Common myeloid progenitor, CD34-positive (primary cell): ENCODE measurements around the gene CLK2.
"Not testable (repeated sequence)": the region's sequence is repeated elsewhere in the genome, so short reads cannot be mapped to it uniquely, and the experiment has no call there.

Experiments used
- CTCF ChIA-PET: fragments of 350-600 bp; sonication (Branson Sonifier 250); formaldehyde crosslinking; loops from one replicate; lab custom pipeline; 2021; ENCODE audit warnings: antibody characterized with exemption; lab: Charles Lee
- POLR2A ChIA-PET: fragments of 350-600 bp; sonication (Branson Sonifier 250); formaldehyde crosslinking; loops from one replicate; lab custom pipeline; 2021; ENCODE audit warnings: antibody characterized with exemption; lab: Charles Lee
- DNase-seq, 3 donors: peaks; one replicate each; pipeline versions ENCODE4 v3.0.0 to v3.0.0-alpha.2; 2013
- H3K27ac ChIP-seq, 2 experiments: 1 replicate in 1 of 2; 2 replicates in 1 of 2; pipeline ENCODE4 v1.7.0; 2013; ENCODE audit warnings: inconsistent platforms in 2 of 2, low read length in 2 of 2, mild to moderate bottlenecking in 2 of 2, low read depth in 1 of 2, moderate library complexity in 1 of 2; ENCODE audit not compliant: severe bottlenecking in 2 of 2, insufficient read depth in 1 of 2, poor library complexity in 1 of 2
- H3K27me3 ChIP-seq, 5 experiments: replicated peaks in 2 of 5; 1 replicate in 3 of 5; 2 replicates in 2 of 5; pipeline versions ENCODE4 v1.6.1 to v1.7.0; 2013; ENCODE audit warnings: low read length in 4 of 5, mild to moderate bottlenecking in 2 of 5, moderate library complexity in 2 of 5, inconsistent platforms in 1 of 5; ENCODE audit not compliant: insufficient read depth in 5 of 5, control insufficient read depth in 4 of 5
- H3K36me3 ChIP-seq, 4 experiments: 1 replicate in 2 of 4; 2 replicates in 2 of 4; pipeline versions ENCODE4 v1.6.1 to v1.7.0; 2013; ENCODE audit warnings: low read length in 3 of 4, control low read depth in 1 of 4, mild to moderate bottlenecking in 1 of 4; ENCODE audit not compliant: control insufficient read depth in 4 of 4, insufficient read depth in 4 of 4
- H3K4me1 ChIP-seq, 4 experiments: 1 replicate in 3 of 4; 2 replicates in 1 of 4; pipeline versions ENCODE4 v1.6.1 to v1.7.1; 2013; ENCODE audit warnings: low read length in 3 of 4, mild to moderate bottlenecking in 3 of 4, control low read depth in 1 of 4, inconsistent platforms in 1 of 4, moderate library complexity in 1 of 4; ENCODE audit not compliant: control insufficient read depth in 4 of 4, insufficient read depth in 4 of 4; ENCODE audit errors: control extremely low read depth in 1 of 4
- H3K4me3 ChIP-seq, 7 experiments: 1 replicate in 4 of 7; 2 replicates in 3 of 7; pipeline versions ENCODE4 v1.5.1 to v1.7.0; 2013; ENCODE audit warnings: mild to moderate bottlenecking in 7 of 7, low read length in 6 of 7, moderate library complexity in 6 of 7, inconsistent platforms in 2 of 7, low read depth in 2 of 7, control low read depth in 1 of 7; ENCODE audit not compliant: insufficient read depth in 4 of 7, control insufficient read depth in 1 of 7; ENCODE audit errors: extremely low read depth in 1 of 7
- H3K9me3 ChIP-seq, 5 experiments: 1 replicate in 4 of 5; 2 replicates in 1 of 5; pipeline versions ENCODE4 v1.6.1 to v1.7.1; 2013; ENCODE audit warnings: low read length in 4 of 5, mild to moderate bottlenecking in 2 of 5, inconsistent platforms in 1 of 5, low read depth in 1 of 5, moderate library complexity in 1 of 5; ENCODE audit not compliant: control insufficient read depth in 4 of 5, insufficient read depth in 2 of 5; ENCODE audit errors: control extremely low read depth in 1 of 5
- WGBS: methylation state at CpG from one replicate; pipeline ENCODE4 v1.1.5; 2013; ENCODE audit not compliant: insufficient coverage; 5-methylcytosine and 5-hydroxymethylcytosine counted together

Gene CLK2

GRCh38 chr1:155236451-155236850 lies 36.9 kb downstream of the CLK2 start:
- peaks cover 6 to 32% (median 16%) of the 10 kb centered on the region in 4 experiments for H3K36me3 ChIP-seq
- H3K4me1 ChIP-seq = peaks cover 0 to 14% (median 7%) of the 10 kb centered on the region in 4 experiments
- no peaks in the 10 kb centered on the region for H3K27me3 ChIP-seq
- H3K27ac ChIP-seq = no peak overlapping the region
- ChIA-PET POLR2A (no interaction called here), CTCF (no interaction called here)
- no peak for DNase-seq
- H3K4me3 ChIP-seq = no peak overlapping the region
- no CpG with 5 or more reads among the region's 5 CpGs for WGBS
- H3K9me3 ChIP-seq = no peaks in the 10 kb centered on the region

- POLR2A ChIA-PET, H3K9me3 ChIP-seq, H3K4me1 ChIP-seq, H3K4me3 ChIP-seq, H3K27me3 ChIP-seq, H3K27ac ChIP-seq, DNase-seq: not testable (repeated sequence)
- H3K36me3 ChIP-seq = peaks cover 6 to 32% (median 16%) of the 10 kb centered on the region in 4 experiments
- CTCF ChIA-PET = interaction anchor here (0.7 kb wide), 1 partner anchor 15 kb away, joined by 3 read pairs; no protein-coding TSS in a partner anchor
- 94% methylated on average over 3 of the region's 9 CpGs for WGBS
Measured at GRCh38 chr1:155235375-155235774, 37.9 kb downstream of the CLK2 start.

GRCh38 chr1:155233502-155233901 lies 39.8 kb downstream of the CLK2 start:
- H3K4me3 ChIP-seq, POLR2A ChIA-PET, H3K27ac ChIP-seq, H3K27me3 ChIP-seq, H3K9me3 ChIP-seq, CTCF ChIA-PET, H3K4me1 ChIP-seq, DNase-seq: not testable (repeated sequence)
- WGBS = 78% methylated on average over 1 of the region's 5 CpGs
- peaks cover 6 to 27% (median 12%) of the 10 kb centered on the region in 4 experiments for H3K36me3 ChIP-seq

GRCh38 chr1:155232001-155232978 lies 41.0 kb downstream of the CLK2 start:
- H3K4me3 ChIP-seq, DNase-seq, POLR2A ChIA-PET, H3K27me3 ChIP-seq, H3K4me1 ChIP-seq, H3K9me3 ChIP-seq, H3K27ac ChIP-seq: not testable (repeated sequence)
- peaks cover 5 to 19% (median 8%) of the 10 kb centered on the region in 4 experiments for H3K36me3 ChIP-seq
- CTCF ChIA-PET = interaction anchor here (1.1 kb wide), 1 partner anchor 25 kb away, joined by 5 read pairs; no protein-coding TSS in a partner anchor
- 87% methylated on average over 6 of the region's 13 CpGs for WGBS

- peaks cover under 1 to 14% (median 13%) of the 10 kb centered on the region in 4 experiments for H3K4me1 ChIP-seq
- H3K4me3 ChIP-seq, H3K9me3 ChIP-seq, POLR2A ChIA-PET, H3K36me3 ChIP-seq, H3K27me3 ChIP-seq, DNase-seq, H3K27ac ChIP-seq: not testable (repeated sequence)
- WGBS = 89% methylated on average over 3 of the region's 3 CpGs
- CTCF ChIA-PET = interaction anchor here (1.2 kb wide), 1 partner anchor 12 kb away, joined by 3 read pairs; no protein-coding TSS in a partner anchor
Measured at GRCh38 chr1:155231302-155231701, 42.0 kb downstream of the CLK2 start.

- CTCF ChIA-PET = interaction anchor here (0.6 to 6.9 kb wide), 9 partner anchors 16 to 104 kb away, joined by 3 to 68 read pairs (median 6); partner anchors contain the start of genes KRTCAP2, MTX1, THBS3 and TRIM46
- peak overlapping the region in 1 of 2 experiments; percentile 80 for H3K27ac ChIP-seq
- 69% methylated on average over 7 of the region's 9 CpGs for WGBS
- DNase-seq = no peak
- no peaks in the 10 kb centered on the region for H3K27me3 ChIP-seq
- peaks cover 8 to 40% (median 33%) of the 10 kb centered on the region in 4 experiments for H3K4me1 ChIP-seq
- H3K4me3 ChIP-seq = peak overlapping the region in 5 of 7 experiments; percentile 68 to 85 (median 76)
- H3K9me3 ChIP-seq = no peaks in the 10 kb centered on the region
- peaks cover 0 to 4% (median 0%) of the 10 kb centered on the region in 4 experiments for H3K36me3 ChIP-seq
- POLR2A ChIA-PET = interaction anchor here (1.9 to 2.2 kb wide), 2 partner anchors 16 to 19 kb away, joined by 8 to 9 read pairs; partner anchors contain the start of gene MTX1
Measured at GRCh38 chr1:155228096-155228427, 45.2 kb downstream of the CLK2 start.
